GM19025 (cell line): ENCODE results near the gene GTF2H2C.
"Not testable (repeated sequence)": the region's sequence is repeated elsewhere in the genome, so short reads cannot be mapped to it uniquely, and the experiment has no call there.

Experiments
- ATAC-seq: cut with Tn5 transposase; IDR thresholded peaks from one replicate; pipeline ENCODE4 v1.9.1; 2021; ENCODE audit warnings: mild to moderate bottlenecking, low read depth, moderate library complexity; ENCODE audit not compliant: unreplicated experiment

The GTF2H2C gene

DNA sequence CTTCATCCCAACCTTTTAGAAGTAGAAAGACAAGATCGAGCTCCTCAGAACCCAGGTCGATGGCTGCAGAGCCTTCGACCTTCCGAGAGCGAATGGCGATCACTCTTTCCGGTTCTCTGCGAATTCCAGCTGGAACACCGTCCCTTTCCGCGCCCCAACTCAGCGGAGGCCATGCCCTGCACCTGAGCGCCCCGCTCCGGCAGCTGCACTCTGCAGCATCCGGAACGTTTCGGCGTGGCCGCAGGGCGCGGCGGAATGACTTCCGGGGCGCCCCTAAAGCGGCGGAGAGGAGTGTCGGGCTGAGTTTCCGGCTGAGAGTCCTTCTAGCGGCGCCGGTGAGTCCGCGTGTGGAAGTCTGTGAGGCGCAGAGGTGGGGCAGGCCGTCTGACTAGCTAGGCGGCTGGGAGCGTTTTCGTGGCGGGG lies at the start of gene GTF2H2C:
Gene GTF2H2C, plus strand, starts transcription at position 284 of the 423 bp plus-strand sequence. CDS start 4,942 bp downstream, outside the sequence.
- peak; percentile 98 for ATAC-seq

DNA sequence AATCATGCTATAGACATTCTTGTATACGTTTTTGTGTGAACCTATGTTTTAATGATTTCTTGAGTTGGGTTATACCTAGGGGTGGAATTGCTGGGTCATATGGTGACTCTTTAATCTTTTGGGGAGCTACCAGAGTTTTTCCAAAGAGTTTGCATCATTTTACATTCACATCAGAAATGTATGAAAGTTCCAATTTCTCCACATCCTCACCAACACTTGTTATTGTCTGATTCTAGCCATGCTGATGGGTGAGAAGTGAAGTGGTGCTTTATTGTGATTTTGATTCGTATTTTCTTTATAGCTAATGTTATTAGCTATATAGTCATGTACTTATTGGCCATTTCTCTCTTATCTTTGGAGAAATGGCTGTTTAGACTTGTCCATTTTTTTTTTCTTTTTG lies 49.3 kb upstream of the GTF2H2C start:
- ATAC-seq, result no peak

DNA sequence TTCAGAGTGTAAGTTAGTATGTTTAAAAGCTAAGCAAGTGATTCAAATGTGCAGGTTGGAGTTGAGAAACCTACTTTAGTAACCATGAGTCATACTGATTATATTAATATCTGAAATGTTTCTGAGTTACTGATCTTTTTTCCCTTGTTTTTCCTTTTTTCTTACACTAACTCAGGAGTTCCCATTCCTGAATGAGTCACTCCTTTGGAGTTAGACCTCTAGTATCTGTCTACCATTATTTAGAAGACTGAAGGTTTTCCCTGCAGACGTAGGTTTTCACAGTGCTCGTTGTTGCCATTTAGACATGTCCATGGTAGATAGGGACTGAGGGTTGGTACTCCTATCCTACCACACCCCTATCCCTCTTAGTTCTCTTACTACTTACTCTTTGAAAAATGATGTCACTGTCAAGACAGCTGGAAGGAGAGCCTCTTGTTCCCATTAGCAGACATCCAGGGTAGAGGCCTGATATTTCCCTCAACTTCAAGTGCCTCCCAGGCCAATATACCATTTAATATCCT lies 47.2 kb upstream of the GTF2H2C start:
- no peak for ATAC-seq

DNA sequence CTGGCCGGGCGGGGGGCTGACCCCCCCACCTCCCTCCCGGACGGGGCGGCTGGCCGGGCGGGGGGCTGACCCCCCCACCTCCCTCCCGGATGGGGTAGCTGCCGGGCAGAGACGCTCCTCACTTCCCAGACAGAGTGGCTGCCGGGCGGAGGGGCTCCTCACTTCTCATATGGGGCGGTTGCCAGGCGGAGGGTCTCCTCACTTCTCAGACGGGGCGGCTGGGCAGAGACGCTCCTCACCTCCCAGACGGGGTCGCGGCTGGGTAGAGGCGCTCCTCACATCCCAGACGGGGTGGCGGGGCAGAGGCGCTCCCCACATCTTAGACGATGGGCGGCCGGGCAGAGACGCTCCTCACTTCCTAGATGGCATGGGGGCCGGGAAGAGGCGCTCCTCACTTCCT lies 44.4 kb upstream of the GTF2H2C start:
- ATAC-seq, result not testable (repeated sequence)

DNA sequence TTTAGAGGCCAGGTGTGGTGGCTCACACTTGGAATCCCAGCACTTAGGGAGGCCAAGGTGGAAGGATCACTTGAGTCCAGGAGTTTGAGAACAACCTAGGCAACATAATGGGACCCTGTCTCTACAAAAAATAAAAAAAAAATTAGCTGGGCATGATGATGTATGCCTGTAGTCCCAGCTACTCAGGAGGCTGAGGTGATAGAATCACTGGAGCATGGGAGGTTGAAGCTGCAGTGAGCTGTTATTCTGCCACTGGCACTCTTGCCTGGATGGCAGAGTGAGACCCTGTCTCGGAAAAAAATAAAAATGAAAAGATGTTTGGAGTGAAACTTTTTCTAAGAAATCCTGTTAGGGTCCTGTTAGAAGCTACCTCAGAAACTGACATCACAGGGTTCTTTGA lies 43.2 kb upstream of the GTF2H2C start:
- no peak for ATAC-seq

DNA sequence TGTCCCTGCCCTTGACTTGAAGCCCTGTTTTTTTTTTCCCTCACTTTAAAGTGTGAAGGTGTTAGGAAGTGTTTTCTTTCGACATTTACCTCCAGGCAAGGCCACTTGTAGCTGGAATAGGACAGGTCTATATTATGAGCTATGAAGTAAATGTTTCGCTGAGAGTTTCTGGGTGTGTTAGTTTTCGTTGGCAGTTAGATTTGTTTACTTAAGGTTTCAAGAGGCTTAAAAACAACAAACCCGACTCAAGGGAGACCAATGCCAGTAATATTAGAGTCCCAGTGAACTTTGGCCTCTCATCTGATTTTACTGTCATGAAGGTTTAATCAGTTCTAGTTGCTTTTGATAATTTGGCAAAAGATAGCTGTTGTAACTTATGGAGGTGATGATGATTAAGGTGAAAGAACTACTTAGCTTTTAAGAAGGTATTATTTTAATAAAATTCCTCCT lies 42.2 kb upstream of the GTF2H2C start:
- no peak for ATAC-seq

DNA sequence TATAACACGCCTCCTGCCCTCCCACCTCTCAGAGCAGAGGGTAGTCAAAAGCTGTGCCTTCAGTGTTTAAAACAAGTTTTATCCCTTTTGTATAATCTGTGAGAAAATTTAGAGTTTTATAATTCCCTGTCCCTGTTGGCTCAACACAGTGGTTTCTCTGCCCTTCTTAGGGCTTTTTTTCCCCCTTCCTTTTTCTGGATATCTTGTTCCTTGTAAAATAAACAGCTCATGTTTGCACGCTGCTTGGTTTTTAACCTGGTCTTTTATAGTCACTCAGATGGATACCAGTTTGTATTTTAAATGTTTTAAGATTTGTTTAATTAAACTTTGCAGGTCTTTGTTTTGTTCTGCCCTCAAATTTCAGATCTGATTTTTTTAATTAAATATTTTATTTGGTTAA lies 40.7 kb upstream of the GTF2H2C start:
- ATAC-seq, result no peak

DNA sequence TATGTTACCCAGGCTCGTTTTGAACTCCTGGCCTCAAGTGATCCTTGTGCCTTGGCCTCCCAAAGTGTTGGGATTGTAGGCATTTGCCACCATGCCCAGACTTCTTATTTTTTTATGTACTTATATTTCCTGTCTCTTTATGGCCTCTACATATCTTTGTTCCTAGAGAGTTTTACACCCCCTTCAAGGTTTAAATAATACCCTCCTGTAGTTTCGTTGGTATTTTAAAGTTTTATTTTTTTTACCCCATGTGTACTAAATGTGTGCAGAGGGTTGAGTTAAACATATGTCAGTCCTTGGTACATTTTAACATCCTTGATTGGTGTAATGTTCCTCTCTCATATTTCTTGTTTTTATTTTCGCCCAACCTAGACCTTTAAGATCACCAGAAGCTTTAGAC lies 38.0 kb upstream of the GTF2H2C start:
- ATAC-seq, result no peak

DNA sequence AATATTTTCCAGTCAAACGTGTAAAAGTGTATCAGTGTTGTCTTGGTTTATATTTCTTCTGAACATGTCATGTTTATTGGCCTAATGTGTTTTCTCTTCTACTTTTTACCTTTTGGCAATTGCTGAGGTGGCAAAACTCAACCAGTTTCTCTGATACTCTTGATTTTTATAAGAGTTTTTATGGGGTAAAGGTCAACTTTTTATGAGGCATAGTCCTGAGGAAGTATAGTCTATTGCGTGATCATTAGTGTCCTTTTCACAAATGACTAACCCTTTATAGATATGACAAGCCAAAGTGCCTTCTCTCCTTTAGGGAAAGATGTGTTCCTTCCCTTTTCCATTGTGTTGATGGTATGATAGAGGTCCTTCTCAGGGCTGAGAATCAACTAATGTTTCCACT lies 34.5 kb upstream of the GTF2H2C start:
- no peak for ATAC-seq

DNA sequence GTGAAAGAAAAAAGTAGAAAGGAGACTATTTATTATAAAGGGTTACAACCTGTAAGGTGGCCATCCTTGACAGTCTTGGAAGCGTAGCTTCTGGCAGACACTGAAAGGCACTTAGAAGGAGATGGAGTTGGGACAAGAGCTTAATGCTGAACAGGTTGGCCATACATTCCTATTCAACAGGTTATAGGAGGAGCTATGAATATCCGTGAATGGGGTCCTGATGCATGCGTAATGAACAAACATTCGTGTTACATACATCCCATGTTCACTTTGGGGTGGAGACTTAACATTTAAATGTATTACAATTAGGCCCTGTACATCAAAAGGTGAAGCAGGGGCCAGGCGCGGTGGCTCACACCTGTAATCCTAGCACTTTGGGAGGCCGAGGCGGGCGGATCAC lies 33.3 kb upstream of the GTF2H2C start:
- ATAC-seq, result no peak

DNA sequence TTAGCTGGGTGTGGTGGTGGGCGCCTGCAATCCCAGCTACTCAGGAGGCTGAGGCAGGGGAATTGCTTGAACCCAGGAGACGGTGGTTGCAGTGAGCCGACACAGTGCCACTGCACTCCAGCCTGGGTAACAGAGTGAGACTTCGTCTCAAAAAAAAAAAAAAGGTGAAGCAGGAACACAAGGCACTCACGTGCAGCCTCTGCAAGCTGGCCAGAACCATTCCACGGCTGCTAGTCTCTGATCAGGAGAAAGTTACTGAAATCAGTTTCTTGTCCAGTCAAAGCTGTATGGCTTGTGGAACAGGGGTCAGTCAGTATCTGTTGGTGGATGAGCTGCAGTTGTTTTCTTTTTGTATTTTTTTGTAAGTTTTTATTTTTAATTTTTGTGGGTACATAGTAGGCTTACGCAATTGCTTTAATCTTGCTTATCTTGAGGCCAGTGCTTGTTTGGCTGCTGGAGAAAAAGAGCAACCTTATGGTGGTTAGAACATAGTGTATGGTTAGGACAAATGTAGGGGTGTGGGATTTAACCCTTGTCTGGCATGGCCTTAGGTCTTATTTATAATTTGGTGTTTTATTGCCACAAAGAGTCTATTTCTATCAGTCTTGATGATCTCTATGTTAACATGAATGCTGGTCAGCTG lies 32.7 kb upstream of the GTF2H2C start:
- ATAC-seq, result no peak

DNA sequence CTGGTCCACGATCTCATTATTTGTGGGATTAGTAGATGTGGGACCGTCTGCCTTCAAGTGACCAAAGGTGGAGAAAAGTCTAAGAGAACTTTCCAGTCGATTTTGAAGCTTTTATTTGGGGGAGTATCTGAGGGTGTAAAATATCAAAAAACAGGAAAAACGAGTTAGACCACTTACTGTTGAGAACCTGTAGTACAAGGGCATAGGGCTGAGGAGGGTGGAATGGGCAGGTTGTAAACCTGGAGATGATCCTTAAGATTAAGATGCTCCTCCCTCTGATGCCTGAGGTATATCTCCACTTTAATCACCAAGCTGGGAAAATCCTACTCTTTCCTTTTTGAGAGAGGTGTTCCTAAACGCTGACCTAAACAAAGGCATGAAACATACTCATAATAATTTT lies 32.0 kb upstream of the GTF2H2C start:
- no peak for ATAC-seq

DNA sequence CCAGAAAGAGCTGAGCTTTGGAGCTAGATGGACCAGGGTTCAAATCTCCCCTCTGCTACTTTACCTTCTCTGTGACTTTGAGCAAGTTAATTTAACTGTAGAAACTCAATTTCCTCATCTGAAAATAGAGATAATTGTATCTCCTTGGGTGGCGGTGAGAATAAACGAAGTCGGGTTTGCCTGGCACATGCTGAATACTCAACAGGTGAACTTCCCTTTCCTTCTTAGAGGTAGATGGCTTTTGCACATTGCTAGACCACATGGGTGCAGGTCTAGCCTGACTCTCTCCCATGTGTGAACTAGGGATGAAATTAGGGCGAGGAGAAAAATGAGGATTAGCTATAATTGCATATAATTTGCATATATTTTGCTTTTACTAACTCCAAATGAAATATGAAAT lies 31.4 kb upstream of the GTF2H2C start:
- no peak for ATAC-seq

DNA sequence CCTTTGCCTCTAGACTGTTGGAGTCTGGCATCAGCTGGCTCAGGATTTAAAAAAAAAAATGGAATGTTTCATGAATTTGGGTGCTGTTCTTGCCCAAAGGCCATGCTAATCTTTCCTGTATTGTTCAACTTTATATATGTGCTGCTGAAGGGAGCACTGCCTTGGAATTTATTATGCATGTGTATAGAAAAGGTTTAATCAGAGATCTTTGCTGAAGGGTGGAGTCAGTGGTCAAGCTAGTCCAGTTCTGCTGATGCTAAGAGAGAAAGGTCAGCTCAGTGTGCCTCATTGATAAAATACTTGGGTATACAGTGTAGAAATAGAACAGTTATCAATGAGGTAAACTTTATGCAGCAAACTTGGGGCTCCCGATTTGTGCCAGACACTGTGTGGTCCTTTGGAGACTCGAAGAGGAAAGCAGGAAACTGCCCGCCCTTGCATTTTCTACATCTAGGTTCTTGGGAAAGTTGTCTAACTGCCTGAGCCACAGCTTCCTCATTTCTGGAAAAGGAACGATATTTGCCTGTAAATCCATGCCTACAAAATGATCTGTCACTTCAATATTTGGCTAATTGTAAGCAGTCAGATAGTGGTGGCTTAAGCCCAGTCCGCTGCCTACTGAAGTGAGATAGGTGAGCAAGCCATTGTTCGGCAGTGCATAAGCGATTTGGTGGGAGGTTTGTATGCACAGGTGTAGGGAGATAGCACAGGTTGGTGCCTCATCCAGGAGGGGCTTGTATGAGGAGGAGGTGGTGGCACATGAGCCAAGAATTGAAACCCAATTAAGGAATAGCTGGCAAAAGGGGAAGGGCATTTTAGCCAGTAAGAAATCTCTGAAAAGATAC lies 29.2 kb upstream of the GTF2H2C start:
- ATAC-seq, result no peak

DNA sequence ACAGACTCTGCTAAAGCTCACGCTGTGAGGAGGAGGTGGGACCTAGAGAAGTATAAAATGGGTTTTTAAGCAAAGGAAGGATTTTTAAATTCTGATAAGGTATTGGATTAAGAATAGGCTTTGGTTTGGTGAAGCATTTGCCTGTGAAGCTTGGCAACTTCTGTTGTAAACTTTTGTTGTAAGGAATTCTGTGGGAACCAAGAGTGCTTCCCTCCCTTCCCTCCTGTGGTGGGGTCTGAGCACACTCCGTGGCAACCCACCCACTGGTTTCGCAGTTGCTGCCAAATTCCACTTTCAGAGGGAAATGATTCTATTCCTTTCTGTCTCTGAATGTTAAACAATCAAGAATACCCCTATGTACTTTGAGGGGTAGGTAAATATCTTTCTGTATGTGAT lies 28.6 kb upstream of the GTF2H2C start:
- ATAC-seq, result no peak

DNA sequence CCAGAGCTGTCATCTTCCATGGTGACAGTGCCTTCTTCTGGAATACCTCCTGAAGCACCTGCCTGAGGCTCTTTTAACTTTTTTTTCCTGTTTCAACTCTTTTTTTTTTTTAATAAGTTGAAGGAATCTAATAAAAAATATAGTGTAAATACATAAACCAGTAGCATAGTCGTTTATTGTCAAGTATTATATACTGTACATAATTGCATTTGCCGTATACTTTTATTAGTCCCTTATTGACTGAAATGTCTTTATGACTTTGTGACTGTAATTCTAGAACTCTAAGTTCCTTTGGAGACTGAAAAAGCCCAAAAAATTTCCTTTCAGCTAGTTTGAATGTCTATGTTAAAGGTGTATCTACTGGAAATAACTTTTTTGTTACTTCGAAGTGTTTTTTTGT lies 22.1 kb upstream of the GTF2H2C start:
- not testable (repeated sequence) for ATAC-seq

DNA sequence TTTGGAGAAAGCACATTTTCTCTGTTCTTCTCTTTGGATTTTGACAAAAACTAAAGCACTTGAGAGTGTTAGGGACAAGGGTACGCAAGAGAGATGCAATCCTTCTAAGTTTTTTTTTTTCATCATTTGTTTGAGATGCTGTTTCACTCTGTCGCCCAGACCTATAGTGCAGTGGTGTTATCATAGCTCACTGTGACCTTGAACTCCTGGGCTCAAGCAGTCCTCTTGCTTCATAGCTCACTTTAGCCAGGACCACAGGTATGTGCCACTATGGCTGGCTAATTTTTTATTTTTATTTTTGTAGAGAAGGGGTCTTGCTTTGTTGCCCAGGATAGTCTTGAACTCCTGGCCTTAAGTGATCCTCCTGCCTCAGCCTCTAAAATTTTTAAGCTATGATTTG lies 21.3 kb upstream of the GTF2H2C start:
- ATAC-seq, result not testable (repeated sequence)

DNA sequence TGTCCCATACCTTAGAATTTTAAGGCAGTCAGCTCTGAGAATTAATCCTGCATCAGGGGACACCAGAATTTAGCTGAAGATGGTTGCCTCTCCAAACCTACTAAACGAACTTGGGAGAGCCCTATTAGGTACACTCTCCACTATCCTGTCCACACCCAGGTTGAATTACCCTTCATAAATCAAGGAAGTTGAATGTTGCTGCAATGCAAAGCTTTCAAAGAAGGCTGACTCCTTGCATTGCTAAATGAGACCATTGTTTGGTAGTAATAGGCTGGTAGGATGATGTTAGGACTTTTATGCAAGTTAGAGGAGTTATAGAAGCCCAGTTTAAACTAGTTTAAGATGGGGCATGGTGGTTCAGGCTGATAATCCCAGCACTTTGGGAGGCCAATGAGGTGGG lies 18.6 kb upstream of the GTF2H2C start:
- not testable (repeated sequence) for ATAC-seq

DNA sequence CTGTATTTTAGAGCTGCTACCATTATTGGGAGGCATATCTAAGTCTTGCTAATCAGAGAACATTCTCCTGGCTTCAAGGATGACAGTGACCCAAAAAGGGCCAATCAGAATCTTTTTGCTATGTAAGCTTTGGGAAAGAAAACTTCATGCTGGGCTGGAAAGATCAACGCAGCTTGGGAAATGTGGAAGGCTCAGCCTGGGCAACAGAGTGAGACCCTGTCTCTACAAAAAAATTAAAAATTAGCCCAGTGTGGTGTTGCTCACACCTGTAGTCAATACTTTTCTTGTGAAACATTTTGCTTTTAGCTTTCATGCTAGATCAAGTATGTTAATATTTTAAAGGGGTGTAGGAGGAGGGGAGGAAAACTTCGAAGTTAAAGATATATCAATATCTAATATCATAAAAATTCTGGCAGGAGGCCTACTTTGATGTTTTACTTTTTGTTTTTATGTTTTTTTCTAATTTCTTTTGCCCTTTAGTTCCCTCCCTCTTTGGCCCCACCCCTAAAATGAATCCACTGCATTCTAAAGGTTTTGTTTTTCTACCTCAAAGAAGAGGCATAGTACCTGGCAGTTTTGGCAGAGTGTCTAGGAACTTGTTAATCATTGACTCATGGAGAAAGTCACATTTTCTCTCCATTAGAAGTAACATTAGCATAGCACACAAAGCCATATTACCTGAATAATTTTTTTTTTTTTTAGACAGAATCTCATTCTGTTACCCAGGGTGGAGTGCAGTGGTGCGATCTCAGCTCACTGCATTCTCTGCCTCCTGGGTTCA lies 17.0 kb upstream of the GTF2H2C start:
- not testable (repeated sequence) for ATAC-seq

DNA sequence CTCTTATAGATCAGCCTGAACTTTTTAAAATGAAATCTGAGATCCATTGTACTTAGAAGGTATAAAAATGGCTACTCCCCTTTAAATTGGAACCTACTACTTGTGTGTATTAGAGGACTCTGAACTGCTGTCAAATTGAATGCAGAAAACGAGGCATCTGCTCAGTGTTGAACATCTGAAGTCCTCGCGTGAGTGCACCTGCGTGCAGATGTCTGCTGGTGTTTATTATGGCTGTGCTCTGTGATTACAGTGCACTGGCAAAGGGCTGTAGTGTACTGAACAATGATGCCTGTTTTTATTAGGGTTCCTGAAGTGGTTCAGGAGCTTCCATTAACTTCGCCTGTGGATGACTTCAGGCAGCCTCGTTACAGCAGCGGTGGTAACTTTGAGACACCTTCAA lies 15.4 kb upstream of the GTF2H2C start:
- ATAC-seq, result not testable (repeated sequence)
